ENCODE data around the gene ULK3. TPM values are rescaled to one million over a fixed set of nuclear protein-coding genes. Genes with fewer than 3 reads are reported as not detected.

ULK3 gene
- total RNA-seq, 1 donor from 2014 or later, result 46.4 TPM

DNA sequence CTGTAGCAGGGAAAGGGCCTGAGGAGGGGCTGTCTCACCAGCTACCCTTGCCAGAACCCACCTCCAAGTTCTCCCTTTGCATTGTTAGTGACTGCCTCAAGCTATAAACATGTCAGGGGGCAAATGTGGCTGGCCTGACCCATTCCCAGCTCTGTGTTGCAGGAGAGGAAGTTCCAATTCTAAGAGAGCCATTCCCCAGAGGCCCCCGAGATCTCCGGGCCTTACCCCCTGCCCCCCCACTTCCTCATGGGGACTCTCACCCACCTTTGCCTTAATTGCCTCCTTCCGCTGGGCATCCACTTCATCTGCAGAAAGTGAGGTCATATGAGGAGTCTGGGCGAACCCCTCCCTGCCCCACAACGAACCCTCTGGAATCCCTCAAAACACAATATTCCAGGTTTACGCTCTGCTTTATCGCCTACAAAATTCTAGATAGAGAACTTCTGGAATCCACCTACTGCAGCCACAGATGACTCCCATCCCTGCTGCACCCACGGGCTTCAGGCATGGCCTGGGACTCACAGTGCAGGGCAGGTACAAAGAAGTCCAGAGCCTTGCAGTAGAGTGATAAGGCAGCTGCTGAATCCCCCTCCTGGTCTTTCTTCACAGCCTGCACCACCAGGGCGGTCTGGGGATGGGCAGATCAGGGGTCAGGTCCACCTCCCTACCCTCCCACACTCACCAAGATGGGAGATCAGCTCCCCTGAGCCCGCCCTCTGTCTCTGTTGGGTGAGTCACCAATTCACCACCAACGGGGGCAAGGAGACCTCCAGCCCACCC, 4.0 kb downstream of the ULK3 start:
- Mint-ChIP-seq H3K4me1 (ENCODE audit: unreplicated experiment) (peaks cover 21% of the 10 kb centered on the region), H3K4me3 (no peak overlapping the region), H3K27ac (no peak overlapping the region), H3K9me3 (no peaks in the 10 kb centered on the region), H3K36me3 (peaks cover 3% of the 10 kb centered on the region), H3K27me3 (no peaks in the 10 kb centered on the region)
- TF ChIP-seq CTCF (conservative IDR thresholded peaks at IDR 0.05), result no peak
- no peak for DNase-seq (ENCODE audit: extremely low spot score, unreplicated experiment)

DNA sequence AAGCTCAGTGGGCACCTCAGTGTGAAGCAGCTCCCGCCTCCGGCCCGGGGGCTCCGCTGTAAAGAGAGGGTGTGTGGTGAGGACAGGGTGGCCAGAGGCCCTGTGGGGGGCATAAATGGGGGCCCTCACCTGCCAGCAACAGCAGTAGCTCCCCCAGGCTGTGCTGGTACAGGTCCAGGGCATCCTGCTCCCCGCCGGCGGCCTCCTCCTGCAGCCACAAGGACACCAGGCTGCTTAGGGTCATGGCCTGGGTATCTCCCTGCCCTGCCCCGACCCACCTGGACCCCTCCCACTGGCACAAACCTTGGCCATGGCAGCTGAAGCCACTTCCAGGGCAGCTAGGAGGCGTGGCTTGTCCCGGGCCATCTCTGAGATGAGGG, 4.8 kb downstream of the ULK3 start:
- Mint-ChIP-seq H3K27me3 (no peaks in the 10 kb centered on the region), H3K4me3 (no peak overlapping the region)

GRCh38 chr15:74837482-74838136, 5.3 kb downstream of the ULK3 start:
- peak; percentile 28 for TF ChIP-seq CTCF (conservative IDR thresholded peaks at IDR 0.05)
- Mint-ChIP-seq H3K27ac (no peak overlapping the region), H3K9me3 (no peaks in the 10 kb centered on the region), H3K27me3 (peaks cover 4% of the 10 kb centered on the region), H3K4me3 (no peak overlapping the region), H3K4me1 (ENCODE audit: unreplicated experiment) (peaks cover 17% of the 10 kb centered on the region), H3K36me3 (peaks cover 3% of the 10 kb centered on the region)
- no peak for DNase-seq (ENCODE audit: extremely low spot score, unreplicated experiment)

More for the DNA sequence above, 4.8 kb downstream of the ULK3 start:
- peaks cover 3% of the 10 kb centered on the region for H3K36me3 Mint-ChIP-seq
- no peak for TF ChIP-seq CTCF (conservative IDR thresholded peaks at IDR 0.05)
- no peaks in the 10 kb centered on the region for H3K9me3 Mint-ChIP-seq
- H3K27ac Mint-ChIP-seq, result no peak overlapping the region
- H3K4me1 Mint-ChIP-seq (ENCODE audit: unreplicated experiment), result peaks cover 17% of the 10 kb centered on the region
- DNase-seq (ENCODE audit: extremely low spot score, unreplicated experiment), result no peak

- H3K36me3 Mint-ChIP-seq, result peaks cover 3% of the 10 kb centered on the region
Measured at GRCh38 chr15:74836846-74837245, 6.1 kb downstream of the ULK3 start.

GRCh38 chr15:74835312-74835823, 7.6 kb downstream of the ULK3 start:
- Mint-ChIP-seq H3K27me3 (peaks cover 8% of the 10 kb centered on the region), H3K4me1 (ENCODE audit: unreplicated experiment) (no peaks in the 10 kb centered on the region), H3K9me3 (no peaks in the 10 kb centered on the region), H3K27ac (no peak overlapping the region), H3K4me3 (no peak overlapping the region), H3K36me3 (peaks cover 3% of the 10 kb centered on the region)
- no peak for DNase-seq (ENCODE audit: extremely low spot score, unreplicated experiment)
- peak; percentile 78 for TF ChIP-seq CTCF (conservative IDR thresholded peaks at IDR 0.05)

More at GRCh38 chr15:74836846-74837245, 6.1 kb downstream of the ULK3 start:
- Mint-ChIP-seq H3K27ac (no peak overlapping the region), H3K4me3 (no peak overlapping the region), H3K27me3 (peaks cover 4% of the 10 kb centered on the region), H3K4me1 (ENCODE audit: unreplicated experiment) (peaks cover 11% of the 10 kb centered on the region), H3K9me3 (no peaks in the 10 kb centered on the region)
- TF ChIP-seq CTCF (conservative IDR thresholded peaks at IDR 0.05), result no peak
- DNase-seq (ENCODE audit: extremely low spot score, unreplicated experiment), result no peak
